GM18502 (cell line): ENCODE measurements around the gene SPACA9.

Experiments
- ATAC-seq: cut with Tn5 transposase; IDR thresholded peaks from one replicate; pipeline ENCODE4 v1.9.1; 2021; ENCODE audit warnings: mild to moderate bottlenecking; ENCODE audit not compliant: unreplicated experiment, poor library complexity

The SPACA9 gene

DNA sequence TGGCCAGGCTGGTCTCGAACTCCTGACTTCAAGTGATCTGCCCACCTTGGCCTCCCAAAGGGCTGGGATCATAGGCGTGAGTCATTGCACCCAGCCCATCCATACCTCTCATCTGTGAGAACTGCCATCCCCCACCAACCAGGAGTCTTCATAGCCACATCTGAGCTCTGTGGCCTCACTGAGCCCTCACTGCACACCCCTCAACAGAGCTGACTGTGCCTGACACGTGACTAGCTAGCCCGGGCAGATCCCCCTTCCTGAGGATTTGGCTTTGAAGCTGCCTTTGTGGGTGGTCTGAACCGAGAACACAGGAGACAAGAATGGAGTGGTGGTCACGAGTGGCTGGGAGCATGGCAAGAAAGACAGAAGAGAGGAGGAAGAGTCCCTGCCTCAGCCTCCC is 16.2 kb upstream of the SPACA9 start:
- no peak for ATAC-seq

DNA sequence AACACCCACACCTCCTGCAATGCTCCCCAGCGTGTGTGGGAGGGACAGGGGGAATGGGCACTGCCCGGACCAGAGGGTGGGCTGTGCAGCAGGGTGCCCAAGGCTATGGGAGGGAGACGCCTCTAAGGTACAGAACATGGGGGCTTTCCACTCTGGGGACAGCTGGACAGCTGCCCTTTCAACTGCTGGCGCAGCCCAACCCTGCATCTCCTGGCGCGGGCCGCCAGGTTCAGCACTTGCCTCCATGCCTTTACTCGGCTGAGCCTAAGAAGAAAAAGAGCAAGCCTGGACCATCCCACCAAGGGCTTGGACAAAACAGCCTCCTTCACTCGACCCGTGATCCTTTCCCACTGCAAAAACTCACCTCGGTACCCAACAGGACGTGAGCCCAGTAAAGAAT is 15.6 kb upstream of the SPACA9 start:
- no peak for ATAC-seq

DNA sequence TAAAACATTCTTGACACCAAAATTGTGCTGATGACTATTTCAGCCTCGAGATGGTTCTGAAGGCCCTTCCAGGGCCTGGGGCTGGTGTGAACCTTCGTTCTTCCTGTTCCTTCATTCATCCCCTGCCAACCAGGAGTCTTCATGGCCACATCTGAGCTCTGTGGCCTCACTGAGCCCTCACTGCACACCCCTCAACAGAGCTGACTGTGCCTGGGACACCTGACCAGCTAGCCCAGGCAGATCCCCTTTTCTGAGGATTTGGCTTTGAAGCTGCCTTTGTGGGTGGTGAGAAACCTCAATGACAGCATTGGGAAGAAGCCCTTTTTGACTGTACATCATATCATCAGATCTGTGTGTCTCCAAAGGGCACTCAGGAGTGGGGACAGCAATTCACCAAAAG is 14.4 kb upstream of the SPACA9 start:
- no peak for ATAC-seq

DNA sequence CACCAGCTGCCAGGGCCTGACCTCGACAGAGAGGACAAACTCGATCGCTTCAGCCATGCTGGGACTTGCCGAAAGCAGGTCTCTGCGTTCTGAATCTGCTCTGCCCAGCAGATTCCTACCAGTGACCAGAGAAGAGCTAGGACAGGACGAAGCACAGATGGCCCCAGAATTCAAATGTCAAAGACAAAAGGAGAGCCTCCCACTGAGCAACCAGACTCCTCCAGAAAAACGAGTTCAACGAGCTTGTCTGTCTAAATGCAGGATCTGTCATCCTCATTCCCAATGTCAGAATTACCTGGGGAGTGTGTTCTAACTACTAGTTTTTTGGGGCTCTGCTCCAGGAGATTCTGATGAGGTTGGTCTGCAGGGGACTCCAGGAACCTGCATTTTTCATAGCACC is 14.0 kb upstream of the SPACA9 start:
- no peak for ATAC-seq

DNA sequence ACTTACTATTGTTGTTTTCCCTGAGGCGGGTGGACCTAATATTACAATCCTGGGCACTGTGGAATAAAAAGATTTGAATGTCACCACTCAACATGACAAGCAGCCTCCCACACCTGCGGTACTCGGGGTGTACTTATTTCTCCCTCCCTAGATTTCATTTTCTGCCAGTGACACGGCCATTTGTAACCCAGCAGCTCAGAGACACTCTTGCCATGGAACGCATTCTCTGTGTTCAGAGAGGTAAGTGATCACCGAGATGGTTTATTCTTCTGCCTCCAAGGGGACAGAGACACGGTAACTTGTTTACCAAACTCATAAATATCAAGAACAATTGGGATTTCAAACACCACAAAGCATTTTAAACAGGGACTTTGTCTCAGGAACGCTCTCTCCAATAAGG is 11.8 kb upstream of the SPACA9 start:
- no peak for ATAC-seq

DNA sequence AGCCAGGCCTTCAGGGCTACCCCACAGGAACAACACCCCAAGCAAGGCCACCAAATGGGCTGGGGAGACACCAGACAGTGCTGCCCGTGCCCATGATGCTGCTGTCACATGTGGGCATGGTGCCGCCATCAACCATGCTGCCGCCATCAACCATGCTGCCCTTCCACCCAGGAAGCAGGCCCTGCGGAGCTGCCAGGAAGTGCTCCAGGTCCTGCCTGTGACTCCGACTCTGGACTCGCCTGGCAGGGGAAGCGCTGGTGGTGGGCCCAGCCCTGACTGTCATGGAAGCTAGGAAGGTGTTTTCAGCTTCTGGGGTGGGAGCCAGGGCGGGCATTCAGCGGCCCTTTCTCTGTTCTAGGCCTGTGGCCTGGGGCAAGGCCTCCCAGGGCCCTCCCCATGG is 9.4 kb upstream of the SPACA9 start:
- no peak for ATAC-seq

DNA sequence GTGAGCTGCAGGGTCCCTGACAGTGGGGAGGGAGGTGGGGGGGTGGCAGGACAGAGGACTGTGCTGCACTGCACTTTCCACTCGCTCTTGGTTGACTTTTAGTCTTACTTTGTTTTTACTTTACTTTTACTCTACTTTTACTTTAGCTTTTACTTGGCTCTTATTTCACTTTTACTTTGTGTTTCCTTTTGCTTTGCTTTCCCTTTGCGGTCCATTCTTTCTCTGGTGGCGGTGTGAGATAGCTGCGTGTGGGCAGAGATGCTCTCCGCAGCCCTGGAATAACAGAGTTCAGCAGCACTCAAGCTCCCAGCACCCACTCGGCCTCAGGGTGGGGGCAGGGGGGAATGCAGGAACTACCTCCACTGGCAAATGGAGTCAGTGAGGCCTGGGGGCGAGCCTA is 5.3 kb upstream of the SPACA9 start:
- no peak for ATAC-seq

DNA sequence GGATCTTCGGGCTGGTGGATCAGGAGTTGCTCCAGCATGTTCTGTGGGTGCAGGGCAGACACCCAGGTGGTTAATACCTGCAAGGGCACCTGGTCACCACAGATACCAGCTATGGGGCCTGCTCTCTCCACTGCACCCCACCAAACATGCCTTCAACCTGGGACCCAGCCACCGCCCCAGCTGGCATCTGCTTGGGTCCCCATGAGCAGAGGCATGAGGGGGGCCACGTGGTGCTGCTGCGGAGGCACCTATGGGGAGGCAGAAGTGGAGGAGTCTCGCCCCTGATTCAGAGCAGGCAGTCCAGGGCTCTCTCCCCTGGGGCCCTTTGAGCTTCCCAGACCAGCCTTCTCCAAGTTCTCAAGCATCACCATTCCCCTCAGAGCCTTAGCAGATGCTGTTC is 3.5 kb upstream of the SPACA9 start:
- ATAC-seq: no peak

DNA sequence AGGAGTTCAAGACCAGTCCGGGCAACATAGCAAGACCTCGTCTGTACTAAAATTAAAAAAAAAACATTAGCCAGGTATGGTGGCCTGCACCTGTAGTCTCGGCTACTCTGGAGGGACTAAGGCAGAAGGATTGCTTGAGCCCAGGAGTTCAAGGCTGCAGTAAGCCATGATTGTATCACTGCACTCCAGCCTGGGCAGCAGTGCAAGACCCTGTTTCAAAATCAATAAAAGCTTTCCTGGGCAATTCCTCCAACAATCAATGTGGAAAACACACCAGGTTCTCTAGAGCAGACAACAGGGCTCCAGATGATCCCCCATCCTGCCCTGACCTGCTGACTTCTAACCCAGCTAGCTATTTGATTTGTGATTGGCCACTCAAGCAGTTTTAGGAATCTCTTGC is 1.8 kb upstream of the SPACA9 start:
- no peak for ATAC-seq

DNA sequence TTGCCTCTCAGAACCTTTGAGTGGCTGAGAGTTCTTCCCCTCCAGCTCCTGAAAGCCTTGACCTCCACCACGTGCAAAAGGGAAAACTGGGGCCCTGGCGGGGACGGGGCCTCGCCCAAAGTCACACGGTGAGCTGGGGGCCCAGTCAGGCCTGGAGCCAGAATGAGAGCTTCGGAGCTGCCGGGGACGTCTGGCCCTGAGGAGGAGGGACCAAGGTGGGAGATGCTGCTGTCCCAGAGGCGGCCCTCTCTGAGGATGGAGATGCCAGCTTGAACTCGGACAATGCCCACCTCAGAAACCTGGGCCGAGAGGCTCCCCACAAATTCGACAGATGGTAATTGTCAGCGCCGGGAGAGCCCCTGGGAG is 1.3 kb upstream of the SPACA9 start:
- ATAC-seq: no peak

DNA sequence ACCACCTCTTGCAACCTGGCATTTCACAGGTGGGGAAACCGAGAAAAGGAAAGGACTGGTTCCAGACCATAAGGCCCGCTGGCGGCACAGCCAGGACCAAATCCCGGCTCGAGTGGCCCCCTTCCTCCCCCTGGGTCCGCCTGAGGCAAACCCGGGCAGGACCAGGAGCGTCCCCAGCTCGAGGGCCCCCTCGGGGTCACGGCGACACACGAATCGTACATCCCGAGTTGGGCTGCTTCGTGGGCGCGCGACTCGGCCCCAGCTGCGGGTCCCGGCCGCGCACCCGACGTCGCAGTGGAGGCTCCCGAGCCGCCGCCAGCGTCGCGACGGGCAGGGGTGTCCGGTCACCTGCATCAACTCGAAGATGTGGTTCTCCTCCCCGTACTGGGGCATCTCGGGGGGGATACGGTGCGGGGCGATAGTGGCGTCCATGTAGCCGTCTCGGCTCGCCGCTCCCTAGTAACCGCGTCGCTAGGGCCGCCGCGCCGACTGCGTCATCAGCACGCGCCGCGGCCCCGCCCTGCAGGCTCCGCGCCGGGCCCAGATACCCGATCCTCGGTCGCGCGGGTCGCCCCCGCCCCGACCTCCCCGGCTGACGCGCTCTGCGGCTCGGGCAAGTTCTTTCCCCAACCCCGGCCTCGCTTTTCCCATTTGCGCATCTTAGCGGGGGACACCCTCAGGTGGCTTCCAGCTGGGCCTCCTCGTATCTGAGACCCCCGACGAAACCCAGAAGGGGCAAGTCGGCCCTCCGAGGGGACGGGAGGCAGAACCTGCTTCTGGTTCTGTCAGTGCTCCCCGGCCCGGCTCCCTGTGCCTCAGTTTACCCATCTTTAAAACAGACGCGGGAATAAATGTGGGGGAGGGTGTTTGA is 639 bp upstream of the SPACA9 start, which contains the start of gene AK8:
Gene AK8, minus strand, starts transcription at position 461 of the 871 bp plus-strand sequence. Its CDS starts 29 bp downstream, at position 432.
- peak; percentile 75 for ATAC-seq

DNA sequence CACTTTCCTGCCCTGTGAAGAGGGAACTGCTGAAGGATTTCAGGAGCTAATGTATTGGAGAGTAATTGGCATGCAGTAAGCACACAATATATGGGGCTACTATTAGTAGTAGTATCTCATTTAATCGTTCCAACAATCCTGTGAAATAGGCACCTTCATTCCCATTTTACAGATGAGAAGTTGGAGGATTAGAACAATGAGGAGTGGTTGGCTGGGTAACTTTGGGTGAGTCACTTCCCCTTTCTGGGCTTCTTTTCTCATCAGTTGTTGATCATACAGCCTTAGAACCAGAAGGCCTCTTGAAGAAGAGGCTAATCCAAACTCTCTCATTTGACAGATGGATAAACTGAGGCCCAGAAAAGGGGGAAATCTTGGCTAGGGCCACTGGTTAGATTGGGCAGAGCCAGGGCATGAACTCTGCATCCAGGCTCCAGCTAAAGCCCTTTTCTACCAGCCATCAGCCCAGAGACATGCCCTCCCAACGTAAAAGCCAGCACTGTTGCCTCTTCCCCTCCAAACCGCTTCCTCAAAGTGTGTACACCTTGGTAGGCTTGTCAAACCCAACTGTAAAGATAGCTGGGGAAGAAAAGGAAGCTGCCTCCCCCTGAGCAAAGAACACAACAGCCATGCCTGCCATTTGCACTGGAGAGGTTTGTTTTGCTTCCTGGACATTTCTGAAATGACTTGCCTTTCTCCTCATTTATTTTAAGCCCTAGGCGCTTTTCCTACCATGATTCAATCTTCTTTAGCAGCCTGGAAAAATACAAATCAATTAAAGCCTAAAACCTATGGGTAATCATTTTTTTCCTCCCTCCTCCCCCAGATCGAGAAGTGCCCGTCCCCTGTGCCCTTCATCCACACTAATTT is 992 bp downstream of the SPACA9 start:
- ATAC-seq: no peak

DNA sequence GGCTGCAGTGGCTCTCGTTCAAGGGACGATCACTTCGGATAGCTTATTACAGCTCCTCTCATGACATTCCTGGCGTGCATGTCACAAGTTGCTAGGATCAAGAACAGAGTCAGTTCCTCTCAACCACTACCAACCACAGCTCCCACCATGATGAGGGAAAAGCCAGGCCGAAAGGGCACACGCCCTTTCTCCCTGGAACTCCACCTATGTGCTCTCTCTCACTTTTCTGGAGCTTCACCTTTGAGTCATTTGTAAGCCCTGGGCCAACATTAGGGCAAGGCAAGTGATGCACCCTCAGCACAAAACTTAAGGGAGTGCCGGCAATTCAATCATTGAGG is 1.6 kb downstream of the SPACA9 start:
- no peak for ATAC-seq

DNA sequence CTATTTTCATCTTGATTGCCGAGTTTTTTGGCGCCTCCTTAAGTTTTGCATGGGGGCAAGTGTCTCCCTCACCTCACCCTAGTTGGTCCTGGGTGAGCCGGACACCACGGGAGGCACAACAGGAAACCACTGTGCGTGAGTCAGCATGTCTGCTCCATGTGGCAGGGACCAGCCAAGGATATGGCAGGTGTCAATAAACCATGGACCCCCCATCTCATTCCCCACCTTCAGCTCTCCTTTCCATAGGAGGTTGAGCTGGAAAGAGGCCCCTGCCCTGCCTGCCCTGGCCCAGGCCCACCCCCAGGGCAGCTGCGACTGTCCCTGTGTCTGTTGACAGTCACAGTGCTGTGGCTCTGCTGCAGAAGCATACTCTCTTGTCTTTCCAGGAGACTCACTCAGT is 3.1 kb downstream of the SPACA9 start:
- no peak for ATAC-seq

DNA sequence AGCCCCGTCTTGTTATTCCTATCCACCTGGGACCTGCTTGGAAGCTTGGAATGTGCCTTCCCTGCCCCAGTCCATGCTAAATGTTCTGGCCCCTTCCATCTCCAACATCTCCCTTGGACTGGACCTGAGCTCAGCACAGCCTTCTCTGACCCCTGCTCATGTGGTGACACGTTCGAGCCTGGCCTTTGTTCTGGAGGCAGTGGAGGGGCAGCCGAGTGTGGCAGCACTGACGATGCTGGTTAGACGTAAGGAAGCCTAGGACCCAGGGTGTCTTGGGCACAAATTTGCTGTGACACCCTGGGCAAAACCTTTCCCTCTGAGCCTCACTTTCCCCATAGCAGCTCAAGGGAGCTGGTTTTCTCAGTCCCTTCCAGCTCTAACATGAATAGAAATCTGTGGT is 3.9 kb downstream of the SPACA9 start:
- no peak for ATAC-seq

DNA sequence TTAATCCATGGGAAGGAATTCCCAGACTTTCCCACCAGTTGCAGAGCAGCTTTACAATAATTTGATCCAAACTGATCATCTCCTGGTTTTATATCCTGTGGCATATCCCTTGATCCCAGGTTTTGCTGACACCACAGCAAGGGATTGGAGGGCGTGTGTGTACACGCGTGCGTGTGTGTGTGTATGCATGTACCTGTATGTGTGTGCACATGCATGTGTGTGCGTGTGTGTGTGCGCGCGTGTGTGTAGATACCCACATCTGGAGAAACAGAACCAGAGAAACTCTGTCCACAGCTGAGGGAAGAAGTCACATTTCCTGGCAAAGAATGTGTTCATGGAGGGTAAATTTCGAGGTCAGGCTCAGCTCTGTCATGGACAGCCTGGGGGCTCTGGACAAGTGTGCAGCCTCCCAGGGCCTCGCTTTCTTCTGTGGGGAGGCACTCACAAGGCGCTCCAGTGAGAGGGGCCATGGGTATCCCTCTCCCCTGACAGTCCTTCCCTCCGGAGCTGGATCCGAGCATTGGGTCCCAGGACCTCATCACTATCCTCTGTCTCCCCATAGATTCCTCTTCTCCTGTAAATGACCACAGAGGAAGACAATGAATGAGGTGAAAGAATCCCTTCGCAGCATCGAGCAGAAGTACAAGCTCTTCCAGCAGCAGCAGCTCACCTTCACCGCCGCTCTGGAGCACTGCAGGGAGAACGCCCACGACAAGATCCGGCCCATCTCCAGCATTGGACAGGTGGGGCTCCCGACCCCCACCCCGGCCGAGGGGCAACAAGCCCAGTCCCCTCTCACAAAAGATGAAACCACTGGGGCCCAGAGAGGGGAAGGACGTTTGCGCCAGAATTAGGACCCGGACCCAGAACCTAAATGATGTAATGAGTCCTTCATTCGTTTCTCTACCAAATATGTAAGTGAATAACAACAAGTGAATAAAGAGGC is 4.9 kb downstream of the SPACA9 start:
- no peak for ATAC-seq

DNA sequence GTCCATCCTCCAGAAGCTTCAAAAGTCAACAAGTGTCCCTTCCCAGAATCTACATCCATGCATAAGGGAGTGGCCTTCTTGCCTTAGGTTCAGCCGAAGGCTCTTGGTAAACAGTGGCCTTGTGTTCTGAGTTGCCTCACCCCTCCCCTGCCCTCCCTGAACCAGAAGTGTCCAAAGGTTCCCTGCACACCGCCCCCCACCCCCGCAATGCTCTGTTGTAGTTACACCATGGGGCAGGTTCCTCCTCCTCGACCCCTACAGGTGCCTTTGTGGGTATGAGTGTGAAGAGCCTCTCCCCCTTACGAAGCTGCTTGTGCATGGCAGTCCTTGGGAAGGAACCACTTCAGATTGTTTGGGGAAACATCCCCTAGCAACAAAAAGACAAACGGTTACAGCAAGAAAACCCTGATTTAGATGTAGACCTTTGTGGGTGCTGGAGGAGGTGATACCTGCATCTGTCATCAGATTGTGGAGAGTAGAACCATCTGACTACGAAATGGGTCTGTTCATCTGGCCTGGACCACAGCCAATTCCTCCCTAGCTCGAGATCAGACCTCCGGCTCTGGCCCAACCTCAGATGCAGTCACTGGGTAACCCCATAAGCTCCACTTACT is 7.1 kb downstream of the SPACA9 start:
- no peak for ATAC-seq

DNA sequence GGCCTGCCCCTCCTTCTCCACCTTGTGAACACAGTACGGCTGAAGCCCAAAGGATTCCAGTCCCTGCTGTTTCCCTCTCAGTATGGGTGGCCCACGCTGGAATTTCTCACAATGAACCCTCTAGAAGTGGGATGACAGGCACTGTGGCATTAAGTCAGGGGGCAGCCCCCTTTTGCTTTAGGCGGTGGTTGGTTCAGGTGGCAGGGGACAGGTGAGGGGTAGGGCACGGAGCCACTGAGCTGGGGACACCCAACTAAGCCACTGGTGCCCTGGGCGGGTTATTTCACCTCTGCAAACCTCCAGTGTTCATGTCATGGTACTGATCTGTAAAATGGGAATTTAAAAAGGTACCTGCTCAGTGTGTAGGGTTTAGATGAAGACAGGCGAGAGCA is 7.6 kb downstream of the SPACA9 start:
- ATAC-seq: no peak

DNA sequence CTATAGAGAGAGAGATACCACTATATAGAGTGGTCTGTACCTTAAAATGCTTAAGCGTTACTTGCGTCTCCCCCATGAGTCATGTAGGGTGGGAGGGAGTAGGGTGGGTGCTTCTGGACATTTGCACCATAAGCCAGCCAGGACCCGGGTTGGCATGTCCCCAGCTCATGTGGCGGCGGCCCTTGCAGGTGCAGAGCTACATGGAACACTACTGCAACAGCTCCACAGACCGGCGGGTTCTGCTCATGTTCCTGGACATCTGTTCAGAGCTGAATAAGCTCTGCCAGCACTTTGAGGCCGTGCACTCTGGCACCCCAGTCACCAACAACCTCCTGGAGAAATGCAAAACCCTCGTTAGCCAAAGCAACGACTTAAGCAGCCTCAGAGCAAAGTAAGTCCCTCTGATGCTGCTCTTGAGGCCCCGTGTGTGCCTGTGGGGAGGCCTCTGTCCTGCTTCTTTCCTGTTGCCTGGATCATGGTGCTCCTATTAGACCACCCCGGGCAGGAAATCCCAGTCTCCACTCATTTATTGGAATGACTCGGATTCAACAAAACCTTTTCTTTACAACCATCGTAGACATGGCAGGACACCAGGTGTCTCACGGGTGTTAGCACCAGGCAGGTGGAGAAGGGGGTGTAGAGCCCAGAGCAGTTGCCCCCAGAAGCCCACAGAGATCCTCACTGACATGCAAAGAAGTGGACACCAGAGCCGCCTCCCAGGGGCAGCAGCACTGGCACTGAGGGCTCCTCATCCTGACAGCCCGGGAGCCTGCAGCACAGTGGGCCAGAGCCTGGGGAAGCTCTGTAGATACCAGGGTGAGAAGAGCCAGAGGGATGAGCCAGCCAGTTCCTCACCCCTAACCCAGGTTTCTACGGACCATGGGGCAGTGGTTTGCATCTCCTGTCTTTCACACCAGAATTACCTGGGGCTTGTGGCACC is 8.8 kb downstream of the SPACA9 start:
- no peak for ATAC-seq
